Fibroblast of lung (primary cell): ENCODE data around the gene TRIM47. TPM values are rescaled to one million over a fixed set of nuclear protein-coding genes. Genes with fewer than 3 reads are reported as not detected.
A peak's percentile ranks its signal among the peaks of the same experiment; 100 is the strongest.

ENCODE experiments used
- DNase-seq, 2 donors: peaks; one replicate each; pipeline versions ENCODE4 v3.0.0 to v3.0.0-alpha.2; 2010; ENCODE audit warnings: low read depth in 2 of 2
- H2AFZ ChIP-seq: 2 replicates; pipeline ENCODE4 v1.5.1; 2012; ENCODE audit warnings: low read length, control low read depth, inconsistent platforms
- H3K27ac ChIP-seq: 2 replicates; pipeline ENCODE4 v1.5.1; 2011; ENCODE audit warnings: low read length, control low read depth; ENCODE audit not compliant: insufficient read depth
- H3K27me3 ChIP-seq: 2 replicates; pipeline ENCODE4 v1.5.1; 2011; ENCODE audit warnings: mild to moderate bottlenecking, low read length; ENCODE audit not compliant: control insufficient read depth, insufficient read depth
- H3K36me3 ChIP-seq: 2 replicates; pipeline ENCODE4 v1.5.1; 2011; ENCODE audit warnings: low read length; ENCODE audit not compliant: control insufficient read depth, insufficient read depth
- H3K4me1 ChIP-seq: 2 replicates; pipeline ENCODE4 v1.5.1; 2011; ENCODE audit warnings: low read length; ENCODE audit not compliant: control insufficient read depth, insufficient read depth; ENCODE audit errors: extremely low read depth
- H3K4me2 ChIP-seq: 2 replicates; pipeline ENCODE4 v1.5.1; 2011; ENCODE audit warnings: low read length, control low read depth; ENCODE audit not compliant: insufficient read depth; ENCODE audit errors: extremely low read depth
- H3K4me3 ChIP-seq, 4 experiments: fragments of 200-600 bp in 1 of 4; sonication (generic) in 1 of 4; replicated peaks in 1 of 4; 2 replicates each; pipeline ENCODE4 v1.5.1; 2011 to 2016; ENCODE audit warnings: low read length in 4 of 4, low read depth in 3 of 4, mild to moderate bottlenecking in 3 of 4, control low read depth in 2 of 4, inconsistent platforms in 1 of 4, mixed read lengths in 1 of 4; ENCODE audit not compliant: insufficient read depth in 1 of 4; ENCODE audit errors: control extremely low read depth in 1 of 4
- H3K79me2 ChIP-seq: 2 replicates; pipeline ENCODE4 v1.5.1; 2012; ENCODE audit warnings: mild to moderate bottlenecking, low read length, inconsistent platforms; ENCODE audit not compliant: control insufficient read depth, insufficient read depth
- H3K9ac ChIP-seq: 2 replicates; pipeline ENCODE4 v1.5.1; 2011; ENCODE audit warnings: mild to moderate bottlenecking, low read length, control low read depth; ENCODE audit not compliant: insufficient read depth
- H3K9me3 ChIP-seq: 2 replicates; pipeline ENCODE4 v1.5.1; 2012; ENCODE audit warnings: low read depth, low read length; ENCODE audit not compliant: control insufficient read depth, insufficient read depth
- H4K20me1 ChIP-seq: 2 replicates; pipeline ENCODE4 v1.5.1; 2011; ENCODE audit warnings: low read length; ENCODE audit not compliant: control insufficient read depth, insufficient read depth; ENCODE audit errors: extremely low read depth
- EZH2 ChIP-seq: IDR thresholded peaks from 2 replicates; pipeline ENCODE4 v1.5.1; 2012; ENCODE audit warnings: low read length, control low read depth, mild to moderate bottlenecking; ENCODE audit errors: missing control alignments
- polyA plus RNA-seq, 2 donors: library from polyadenylated mRNA; depleted of rRNA in 1 of 2; stranded (reverse) in 1 of 2; unstranded in 1 of 2; fragments of >200 nt; gene quantifications; 2 replicates each; pipeline ENCODE4 v1.2.1, GENCODE V29; 2011 to 2012; ENCODE audit warnings: missing spikeins in 1 of 2
- total RNA-seq: library from RNA; depleted of rRNA; stranded (reverse); fragments of >200 nt; gene quantifications from 2 replicates; pipeline ENCODE4 v1.2.1, GENCODE V29; 2014
- TF ChIP-seq, protein P1 (sequence below), 2 donors: IDR thresholded peaks in 1 of 2; conservative IDR thresholded peaks in 1 of 2; 1 replicate in 1 of 2; 2 replicates in 1 of 2; pipeline ENCODE4 v1.5.1; 2011 to 2012; ENCODE audit warnings: low read length in 2 of 2, control low read depth in 1 of 2, inconsistent platforms in 1 of 2, low read depth in 1 of 2, mild to moderate bottlenecking in 1 of 2

TRIM47 gene
- total and polyA plus RNA-seq, 2 donors (not counting 1 experiment from before 2014, with no cell fraction given) = 2.2 to 16.0 TPM

DNA sequence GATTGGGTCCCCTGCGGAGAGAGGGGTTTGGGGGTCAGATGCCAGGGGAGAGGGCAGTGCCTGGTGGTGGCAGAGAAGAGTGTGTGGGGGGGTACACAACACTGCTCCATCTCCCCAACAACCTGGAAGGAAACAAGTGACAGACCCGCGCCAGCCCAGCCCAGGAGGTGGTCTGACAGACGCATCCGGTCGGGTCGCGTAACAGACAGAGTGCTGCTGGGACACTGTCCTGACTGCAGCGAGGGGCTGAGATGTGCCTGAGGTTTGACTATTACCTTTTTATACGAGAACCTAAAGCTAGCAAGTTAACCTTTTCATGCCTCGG is 50.3 kb downstream of the TRIM47 start:
- TF ChIP-seq, protein P1, sequence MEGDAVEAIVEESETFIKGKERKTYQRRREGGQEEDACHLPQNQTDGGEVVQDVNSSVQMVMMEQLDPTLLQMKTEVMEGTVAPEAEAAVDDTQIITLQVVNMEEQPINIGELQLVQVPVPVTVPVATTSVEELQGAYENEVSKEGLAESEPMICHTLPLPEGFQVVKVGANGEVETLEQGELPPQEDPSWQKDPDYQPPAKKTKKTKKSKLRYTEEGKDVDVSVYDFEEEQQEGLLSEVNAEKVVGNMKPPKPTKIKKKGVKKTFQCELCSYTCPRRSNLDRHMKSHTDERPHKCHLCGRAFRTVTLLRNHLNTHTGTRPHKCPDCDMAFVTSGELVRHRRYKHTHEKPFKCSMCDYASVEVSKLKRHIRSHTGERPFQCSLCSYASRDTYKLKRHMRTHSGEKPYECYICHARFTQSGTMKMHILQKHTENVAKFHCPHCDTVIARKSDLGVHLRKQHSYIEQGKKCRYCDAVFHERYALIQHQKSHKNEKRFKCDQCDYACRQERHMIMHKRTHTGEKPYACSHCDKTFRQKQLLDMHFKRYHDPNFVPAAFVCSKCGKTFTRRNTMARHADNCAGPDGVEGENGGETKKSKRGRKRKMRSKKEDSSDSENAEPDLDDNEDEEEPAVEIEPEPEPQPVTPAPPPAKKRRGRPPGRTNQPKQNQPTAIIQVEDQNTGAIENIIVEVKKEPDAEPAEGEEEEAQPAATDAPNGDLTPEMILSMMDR (conservative IDR thresholded peaks at IDR 0.05 in 1 of 2, IDR thresholded peaks at IDR 0.05 in 1 of 2; ENCODE audit: low read depth in 1 of 2, low read length in 2 of 2) = no peak
- H3K4me1 ChIP-seq = no peaks in the 10 kb centered on the region
- H3K4me2 ChIP-seq = no peak overlapping the region
- no peaks in the 10 kb centered on the region for H3K79me2 ChIP-seq
- no peak overlapping the region for H2AFZ ChIP-seq
- H3K27me3 ChIP-seq = no peaks in the 10 kb centered on the region
- peaks cover 5% of the 10 kb centered on the region for H3K36me3 ChIP-seq
- no peak overlapping the region for H3K27ac ChIP-seq
- no peak for DNase-seq
- no peaks in the 10 kb centered on the region for H3K9me3 ChIP-seq
- H4K20me1 ChIP-seq = no peaks in the 10 kb centered on the region
- no peak overlapping the region for H3K4me3 ChIP-seq
- no peak overlapping the region for H3K9ac ChIP-seq

DNA sequence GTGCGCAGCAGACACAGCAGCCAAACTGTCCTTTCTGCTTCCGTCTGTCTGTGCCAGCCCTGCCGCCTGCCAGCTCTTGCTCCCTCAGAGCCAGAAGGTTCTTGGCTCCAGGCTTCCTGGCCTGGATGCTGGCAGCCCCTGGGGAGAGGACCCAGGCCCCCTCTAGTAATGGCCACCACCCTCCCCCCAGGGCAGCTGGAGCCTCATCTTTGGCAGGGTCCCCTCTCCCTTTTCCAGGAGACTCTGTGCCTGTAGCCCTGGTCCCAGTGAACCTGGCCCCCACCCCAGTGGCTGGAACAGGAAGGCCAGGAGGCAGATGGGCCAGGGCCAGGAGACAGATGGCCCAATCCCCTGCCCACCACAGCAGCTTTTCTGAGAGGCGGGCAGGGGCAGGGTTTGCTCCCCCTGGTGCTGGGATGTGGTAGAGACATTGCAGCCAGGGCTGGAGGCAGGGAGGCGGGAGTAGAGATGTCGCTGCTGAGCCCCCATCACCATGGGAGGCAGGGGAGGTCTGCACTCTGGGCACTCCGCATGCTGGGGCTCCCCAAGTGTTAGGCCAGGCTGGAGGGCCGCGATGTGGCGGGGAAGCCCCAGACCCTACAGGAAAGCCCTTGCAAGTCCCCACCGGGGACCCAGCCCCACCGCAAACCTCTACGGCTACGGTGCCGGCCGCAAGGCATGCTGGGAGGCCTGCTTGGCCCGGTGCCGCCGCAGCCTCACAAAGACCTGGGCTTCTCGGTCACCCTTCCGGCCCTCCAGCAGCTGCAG is 50.9 kb downstream of the TRIM47 start:
- no peaks in the 10 kb centered on the region for H3K27me3 ChIP-seq
- peak; percentile 52 to 56 for DNase-seq
- peak overlapping the region in 1 of 4 experiments; percentile 22 for H3K4me3 ChIP-seq
- peak overlapping the region; percentile 65 for H2AFZ ChIP-seq
- no peaks in the 10 kb centered on the region for H4K20me1 ChIP-seq
- H3K79me2 ChIP-seq = no peaks in the 10 kb centered on the region
- H3K9ac ChIP-seq = no peak overlapping the region
- H3K4me1 ChIP-seq = no peaks in the 10 kb centered on the region
- no peaks in the 10 kb centered on the region for H3K9me3 ChIP-seq
- no peak for TF ChIP-seq EZH2
- TF ChIP-seq, protein P1 (conservative IDR thresholded peaks at IDR 0.05 in 1 of 2, IDR thresholded peaks at IDR 0.05 in 1 of 2; ENCODE audit: low read depth in 1 of 2, low read length in 2 of 2) = peak; percentile 72 to 75
- H3K4me2 ChIP-seq = no peak overlapping the region
- no peak overlapping the region for H3K27ac ChIP-seq
- peaks cover 5% of the 10 kb centered on the region for H3K36me3 ChIP-seq

DNA sequence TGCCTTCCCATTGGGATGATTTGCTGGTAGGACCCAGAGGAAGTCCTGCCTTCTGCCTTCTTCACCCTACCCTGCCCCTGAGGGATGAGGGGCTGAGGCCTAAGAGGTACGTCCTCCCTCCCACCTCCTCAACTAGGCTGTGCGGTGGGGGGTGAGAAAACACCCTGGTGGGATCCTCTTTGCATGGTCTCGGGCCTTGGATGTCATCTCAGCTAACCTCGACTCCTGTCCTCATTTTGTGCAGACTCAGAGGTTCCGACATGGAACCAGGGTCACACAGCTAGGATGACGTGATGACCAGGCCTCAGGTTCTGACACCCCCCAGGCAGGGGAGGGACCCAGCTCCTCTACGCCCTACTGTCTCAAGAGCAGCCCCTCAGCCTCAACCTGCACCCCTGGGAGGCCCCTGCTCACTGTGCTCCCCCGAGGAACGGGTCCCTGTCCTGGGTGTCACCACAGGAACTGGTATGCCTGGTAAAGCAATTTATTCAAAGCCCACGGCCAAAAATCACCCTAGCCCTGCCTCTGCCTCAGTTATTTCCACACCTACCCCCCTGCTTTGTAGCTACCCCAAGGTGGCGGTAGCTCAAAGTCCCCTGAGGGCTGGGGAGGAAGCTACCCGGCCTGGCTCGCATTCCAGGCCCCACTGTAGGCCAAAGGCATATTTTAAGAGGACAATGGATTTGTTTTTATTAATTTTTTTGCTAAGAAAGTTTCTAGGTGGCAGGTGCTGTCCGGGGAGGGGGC is 51.6 kb downstream of the TRIM47 start:
- Histone ChIP-seq H3K4me1 (no peaks in the 10 kb centered on the region), H3K27ac (no peak overlapping the region), H3K9me3 (no peaks in the 10 kb centered on the region), H2AFZ (no peak overlapping the region), H3K36me3 (peaks cover 5% of the 10 kb centered on the region), H4K20me1 (no peaks in the 10 kb centered on the region), H3K4me2 (no peak overlapping the region), H3K9ac (no peak overlapping the region), H3K79me2 (no peaks in the 10 kb centered on the region), H3K4me3 (no peak overlapping the region), H3K27me3 (no peaks in the 10 kb centered on the region)
- no peak for TF ChIP-seq EZH2
- TF ChIP-seq, protein P1 (conservative IDR thresholded peaks at IDR 0.05 in 1 of 2, IDR thresholded peaks at IDR 0.05 in 1 of 2; ENCODE audit: low read depth in 1 of 2, low read length in 2 of 2) = no peak
- no peak for DNase-seq
